Hematopoietic multipotent progenitor cell treated with erythropoietin and hydrocortisone succinate and interleukin-3 and kit ligand, for 17 days (in vitro differentiated cells): Measurements from ENCODE around the gene DTNBP1.

Source experiments
- DNase-seq: peaks from one replicate; pipeline ENCODE4 v3.0.0-alpha.2; 2015; ENCODE audit warnings: low spot score

DTNBP1 gene

GRCh38 chr6:15501826-15502445 is 160.9 kb downstream of the DTNBP1 start:
- no peak for DNase-seq

- no peak for DNase-seq
These were observed 161.7 kb downstream of the DTNBP1 start for GRCh38 chr6:15500901-15501825.

GRCh38 chr6:15500078-15500740 is 162.6 kb downstream of the DTNBP1 start:
- DNase-seq, result no peak

- no peak for DNase-seq
These were observed 163.2 kb downstream of the DTNBP1 start for GRCh38 chr6:15499591-15499990.

GRCh38 chr6:15499125-15499524 is 163.7 kb downstream of the DTNBP1 start:
- no peak for DNase-seq

- DNase-seq, result peak; percentile 67
These were observed 164.2 kb downstream of the DTNBP1 start for GRCh38 chr6:15498640-15499039.

- no peak for DNase-seq
These were observed 166.3 kb downstream of the DTNBP1 start for GRCh38 chr6:15496345-15497131.

- DNase-seq, result no peak
These were observed 167.4 kb downstream of the DTNBP1 start for GRCh38 chr6:15495375-15495901.

- DNase-seq, result no peak
These were observed 169.2 kb downstream of the DTNBP1 start for GRCh38 chr6:15493437-15494168.

GRCh38 chr6:15491986-15492269 is 170.9 kb downstream of the DTNBP1 start:
- no peak for DNase-seq

- peak; percentile 84 for DNase-seq
These were observed 171.4 kb downstream of the DTNBP1 start for GRCh38 chr6:15491255-15491985.

- DNase-seq, result no peak
These were observed 172.4 kb downstream of the DTNBP1 start for GRCh38 chr6:15490242-15491100.

- no peak for DNase-seq
These were observed 173.4 kb downstream of the DTNBP1 start for GRCh38 chr6:15489261-15489962.

- DNase-seq, result no peak
These were observed 175.6 kb downstream of the DTNBP1 start for GRCh38 chr6:15487262-15487661.

- no peak for DNase-seq
These were observed 176.9 kb downstream of the DTNBP1 start for GRCh38 chr6:15485936-15486335.

- DNase-seq, result no peak
These were observed 178.0 kb downstream of the DTNBP1 start for GRCh38 chr6:15484821-15485220.

GRCh38 chr6:15484140-15484539 is 178.7 kb downstream of the DTNBP1 start:
- DNase-seq, result no peak

GRCh38 chr6:15483060-15483459 is 179.8 kb downstream of the DTNBP1 start:
- no peak for DNase-seq
